Stimulated activated CD8-positive, alpha-beta memory T cell treated with anti-CD3 and anti-CD28 coated beads, Interleukin-12 subunit alpha, Interleukin-12 subunit beta, amount 100 ng/mL, for 4 hours (primary cell): ENCODE measurements around the gene USPL1.
A peak's percentile ranks its signal among the peaks of the same experiment; 100 is the strongest.
"Not testable (repeated sequence)": the region's sequence is repeated elsewhere in the genome, so short reads cannot be mapped to it uniquely, and the experiment has no call there.

Experiments
- DNase-seq: peaks from one replicate; pipeline ENCODE4 v3.0.0-alpha.2; 2020; ENCODE audit warnings: low read depth

The USPL1 gene

DNA sequence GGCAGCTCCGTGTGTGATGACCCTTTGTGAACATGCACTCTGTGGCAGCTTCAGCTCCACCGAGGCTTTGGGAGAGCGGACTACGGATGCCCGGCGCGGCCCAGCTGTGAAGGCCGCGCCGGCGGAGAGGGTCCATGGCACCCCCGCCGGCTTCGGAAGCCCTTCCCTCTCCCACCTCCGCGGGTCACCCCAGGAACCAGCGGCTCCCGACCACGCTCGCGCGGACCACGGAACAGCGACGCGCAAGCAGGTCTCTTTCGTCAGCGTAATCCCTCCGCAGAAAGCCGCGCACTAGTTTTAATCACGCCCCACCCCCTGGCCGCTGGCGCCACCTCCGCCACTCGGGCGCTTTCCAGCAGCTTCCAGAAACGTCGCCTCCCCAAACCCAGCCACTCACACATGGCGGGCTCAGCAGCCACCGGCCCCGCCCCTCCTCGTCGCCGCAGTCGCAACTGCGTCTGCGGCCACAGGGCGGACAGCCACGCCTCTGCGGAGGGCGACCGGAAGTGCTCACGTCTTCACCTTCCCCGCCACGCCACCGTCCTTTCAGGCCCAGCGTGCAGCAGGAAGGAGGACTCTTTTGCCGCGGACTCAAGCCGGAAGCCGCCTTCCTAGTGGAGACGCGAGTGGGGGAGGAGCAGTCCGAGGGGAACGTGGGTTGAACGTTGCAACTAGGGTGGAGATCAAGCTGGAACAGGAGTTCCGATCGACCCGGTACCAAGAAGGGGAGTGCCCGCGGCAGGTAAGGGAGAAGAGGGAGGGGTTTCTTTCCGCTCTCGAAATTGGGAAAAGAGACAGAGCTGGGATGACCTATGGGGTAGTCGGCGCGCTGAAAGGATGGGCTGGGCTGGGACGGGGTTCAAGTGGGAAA is at the start of gene USPL1:
Gene USPL1, plus strand, starts transcription at position 606 of the 871 bp plus-strand sequence. CDS start 3,221 bp downstream, outside the sequence.
- peak; percentile 99 for DNase-seq

DNA sequence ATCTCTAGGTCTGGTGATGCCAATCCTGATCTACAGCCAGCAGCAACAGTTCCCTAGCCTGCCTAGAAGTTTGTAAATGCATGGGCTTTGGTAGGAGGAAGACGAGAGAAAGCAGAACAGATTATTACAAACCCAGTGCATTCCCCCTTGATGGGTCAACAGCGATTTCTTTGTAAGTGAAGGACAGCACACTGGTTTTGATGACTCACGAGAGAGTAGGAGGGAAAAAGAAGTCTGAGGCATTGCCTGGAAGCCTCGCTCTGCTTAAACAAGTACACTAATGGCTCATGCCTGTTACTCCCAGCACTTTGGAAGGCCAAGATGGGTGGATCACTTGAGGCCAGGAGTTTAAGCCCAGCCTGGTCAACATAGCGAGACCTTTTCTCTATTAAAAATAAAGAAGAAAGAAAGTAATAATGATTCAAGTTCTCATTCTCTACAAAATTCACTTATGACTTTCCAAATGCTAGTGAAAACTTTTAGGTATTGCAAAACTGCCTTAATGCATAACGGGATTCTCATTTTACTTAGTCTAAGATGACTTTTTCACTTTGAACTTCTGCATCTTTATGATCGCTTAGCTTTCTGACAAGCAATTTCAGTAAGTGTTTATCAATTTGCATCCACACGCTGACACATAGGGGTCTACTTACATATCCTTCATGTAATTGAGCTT is 47.7 kb upstream of the USPL1 start:
- DNase-seq, result no peak

DNA sequence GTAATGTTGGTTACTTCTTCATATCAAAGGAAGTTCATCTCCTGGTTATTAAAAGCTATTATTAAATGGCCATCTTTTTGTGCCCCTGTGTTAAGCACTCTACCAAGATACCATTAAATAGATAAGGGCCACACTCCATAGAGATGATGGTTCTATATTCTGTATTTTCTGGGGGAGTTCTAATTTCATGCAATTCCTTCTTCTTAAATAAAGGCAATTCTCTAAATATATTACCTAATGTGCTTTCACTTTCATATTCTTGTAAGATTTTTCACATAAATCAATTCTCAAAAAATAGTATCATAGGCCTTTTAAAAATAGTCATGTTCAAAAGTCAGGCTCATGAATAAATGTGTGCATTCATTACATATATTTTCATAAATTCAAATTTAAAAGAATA is 47.0 kb upstream of the USPL1 start:
- no peak for DNase-seq

DNA sequence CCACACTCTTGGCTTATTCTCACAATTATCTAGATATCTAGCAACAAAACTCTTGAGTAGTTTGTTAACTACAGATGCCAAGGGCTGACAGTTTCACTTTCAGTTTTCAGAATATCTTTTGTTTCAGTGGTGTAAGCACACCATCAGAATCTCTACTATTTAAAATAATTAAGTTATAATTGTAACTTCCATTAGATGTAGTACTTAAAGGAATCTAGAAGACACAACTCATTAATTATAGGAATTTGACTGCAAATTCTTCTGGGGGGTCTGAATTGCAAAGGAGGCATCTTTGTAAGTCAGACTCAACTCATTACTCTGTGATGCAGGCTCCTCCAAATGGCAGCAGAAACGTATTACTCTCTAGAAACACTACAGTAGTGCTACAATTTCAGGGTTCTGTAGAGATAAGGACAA is 44.9 kb upstream of the USPL1 start:
- no peak for DNase-seq

DNA sequence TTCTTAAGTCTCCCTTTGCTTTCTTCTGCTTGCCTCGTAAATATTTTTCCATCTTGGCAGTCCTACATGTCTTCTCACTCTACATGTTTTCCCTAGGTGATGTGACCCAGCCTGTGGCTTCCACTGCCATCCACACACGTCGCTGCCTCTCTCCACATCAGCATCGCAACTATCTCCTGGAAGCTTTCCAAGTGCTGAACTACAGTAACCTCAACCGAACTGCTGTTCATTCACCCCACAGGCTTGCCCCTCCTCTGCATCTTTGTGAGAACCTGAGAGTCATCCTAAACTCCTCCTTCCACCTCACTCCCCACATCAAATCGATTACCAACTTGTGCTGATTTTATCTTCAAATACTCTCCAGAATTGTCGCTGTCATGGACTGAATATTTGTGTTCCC is 41.2 kb upstream of the USPL1 start:
- DNase-seq, result no peak

DNA sequence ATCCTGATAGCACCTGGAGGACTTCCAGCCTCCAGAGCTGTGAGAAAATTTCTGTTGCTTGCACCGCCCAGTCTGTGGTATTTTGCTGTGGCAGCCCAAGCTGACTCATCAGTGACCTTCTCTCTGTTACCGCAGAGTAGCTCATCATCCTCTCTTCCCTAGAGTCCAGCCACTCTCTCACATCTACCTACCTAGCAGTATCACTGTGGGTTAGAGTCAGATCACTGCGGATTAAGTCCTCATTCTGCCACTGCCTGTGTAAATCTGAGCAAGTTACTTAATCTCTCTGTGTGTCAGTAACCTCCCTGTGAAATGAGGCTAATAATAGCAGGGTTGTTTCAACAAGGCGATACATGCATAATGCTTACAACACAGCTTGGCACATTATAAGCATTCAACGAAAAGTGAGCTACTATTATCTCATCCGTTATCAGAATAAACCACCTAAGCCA is 40.3 kb upstream of the USPL1 start:
- DNase-seq, result peak; percentile 29

DNA sequence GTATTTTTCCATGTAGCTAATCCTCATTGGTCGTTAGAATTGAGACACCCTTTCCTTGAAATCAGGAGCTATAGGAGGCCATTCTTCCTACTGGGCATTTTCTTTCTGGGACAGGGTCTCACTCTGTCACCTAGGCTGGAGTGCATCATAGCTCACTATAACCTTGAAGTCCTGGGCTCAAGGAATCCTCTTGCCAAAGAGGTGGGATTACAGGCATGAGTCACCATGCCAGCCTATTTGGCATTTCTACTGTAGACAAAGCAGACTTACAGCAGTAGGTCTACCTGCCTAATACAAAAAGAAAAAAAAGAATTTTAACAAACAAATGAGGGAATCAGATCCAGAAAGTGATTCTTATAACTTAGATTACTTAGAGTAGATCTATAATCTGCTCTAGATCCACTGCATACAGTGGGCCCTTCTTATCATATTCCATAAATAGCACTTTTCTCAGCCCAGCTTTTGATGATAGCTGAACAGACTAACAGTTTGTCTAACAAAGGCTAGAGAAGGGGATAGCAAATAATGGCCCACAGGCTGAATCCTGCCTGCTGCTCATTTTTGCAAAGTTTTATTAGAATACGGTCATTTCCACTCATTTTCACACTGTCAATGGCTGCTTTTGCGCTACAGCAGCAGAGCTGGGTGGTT is 36.7 kb upstream of the USPL1 start:
- DNase-seq, result no peak

DNA sequence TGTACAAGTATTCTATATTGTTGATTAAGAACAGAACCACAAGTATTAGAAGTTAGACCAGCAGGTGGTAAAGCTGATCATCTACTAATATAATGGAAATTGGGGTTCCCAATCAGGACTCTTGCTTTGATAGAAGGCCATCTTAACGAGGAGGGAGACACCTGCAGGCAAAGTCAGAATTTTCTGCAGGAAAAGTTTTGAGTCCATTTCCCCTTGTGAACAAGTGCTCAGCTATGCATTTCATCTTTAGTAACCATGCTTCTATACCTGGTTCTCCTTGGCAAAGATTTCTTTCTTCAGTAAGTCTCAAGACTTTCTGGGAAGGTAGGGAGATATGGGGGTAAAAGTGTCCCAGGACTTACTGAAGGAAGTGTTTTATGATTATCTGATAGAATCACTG is 36.1 kb upstream of the USPL1 start:
- no peak for DNase-seq

DNA sequence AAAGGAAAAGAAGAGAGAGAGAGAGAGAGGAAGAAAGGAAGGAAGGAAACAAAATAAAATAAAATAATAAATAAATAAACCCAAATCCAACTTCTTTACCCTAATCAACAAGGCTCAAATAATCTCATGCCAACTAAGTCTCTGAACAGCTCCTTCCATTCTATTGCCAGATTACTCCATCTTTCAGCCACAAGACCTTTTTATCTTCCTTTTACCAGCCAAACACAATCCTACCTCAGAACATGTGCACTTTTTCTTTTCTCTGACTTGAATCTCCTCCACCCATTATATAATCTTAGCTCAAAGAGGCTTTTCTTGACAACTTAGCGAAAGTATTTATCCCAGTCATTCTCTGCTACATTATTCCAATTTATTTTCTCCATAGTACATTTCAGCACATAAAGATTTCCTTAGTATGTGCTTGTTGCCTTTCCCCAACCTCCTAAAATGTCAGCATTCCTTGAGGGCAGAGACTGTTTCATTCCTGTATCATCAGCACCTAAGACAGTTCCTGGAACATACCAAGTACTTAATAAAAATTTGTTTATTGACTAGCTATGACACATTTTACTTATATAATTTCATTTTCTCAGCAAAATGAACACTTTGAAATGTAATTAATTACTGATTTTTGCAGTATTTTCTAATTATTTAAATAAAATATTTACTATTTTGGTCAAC is 33.5 kb upstream of the USPL1 start:
- no peak for DNase-seq

DNA sequence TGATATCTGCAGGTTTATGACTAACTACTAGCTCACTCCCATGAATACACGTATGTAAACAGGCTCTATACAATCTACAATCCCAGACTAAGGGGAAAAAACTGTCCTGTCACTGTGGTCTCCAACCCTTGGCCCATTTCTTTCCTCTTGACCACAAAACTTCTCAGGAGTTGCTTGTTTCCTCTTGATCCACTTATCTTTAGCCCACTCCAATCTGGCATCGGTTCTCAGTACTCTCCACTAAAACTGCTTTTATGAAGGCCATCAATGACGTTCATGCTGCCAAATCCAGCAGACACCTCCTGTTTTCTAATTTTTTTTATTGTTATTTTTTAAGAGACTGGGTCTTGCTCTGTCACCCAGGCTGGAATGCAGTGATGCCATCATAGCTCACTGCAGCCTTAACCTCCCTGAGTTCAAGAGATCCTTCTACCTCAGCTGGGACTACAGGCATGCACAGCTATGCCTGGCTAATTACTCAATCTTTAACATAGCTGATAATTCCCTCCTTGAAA is 31.9 kb upstream of the USPL1 start:
- no peak for DNase-seq

DNA sequence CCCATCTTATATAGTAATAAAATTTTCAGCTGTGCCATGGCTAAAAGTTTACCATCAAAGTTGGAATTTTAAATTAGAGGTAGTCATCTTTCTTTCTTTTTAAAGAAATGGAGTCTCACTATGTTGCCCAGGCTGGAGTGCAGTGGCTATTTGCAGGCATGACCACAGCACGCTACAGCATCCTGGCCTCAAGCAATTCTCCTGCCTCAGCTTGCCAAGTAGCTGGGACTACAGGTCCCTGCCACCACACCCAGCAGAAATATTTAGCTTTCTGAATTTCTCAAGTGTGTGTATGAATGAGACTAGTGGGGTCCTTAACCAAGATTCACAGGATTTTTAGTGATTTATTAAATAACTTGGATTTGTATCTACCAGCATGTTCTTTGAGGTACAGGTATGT is 30.5 kb upstream of the USPL1 start:
- no peak for DNase-seq

DNA sequence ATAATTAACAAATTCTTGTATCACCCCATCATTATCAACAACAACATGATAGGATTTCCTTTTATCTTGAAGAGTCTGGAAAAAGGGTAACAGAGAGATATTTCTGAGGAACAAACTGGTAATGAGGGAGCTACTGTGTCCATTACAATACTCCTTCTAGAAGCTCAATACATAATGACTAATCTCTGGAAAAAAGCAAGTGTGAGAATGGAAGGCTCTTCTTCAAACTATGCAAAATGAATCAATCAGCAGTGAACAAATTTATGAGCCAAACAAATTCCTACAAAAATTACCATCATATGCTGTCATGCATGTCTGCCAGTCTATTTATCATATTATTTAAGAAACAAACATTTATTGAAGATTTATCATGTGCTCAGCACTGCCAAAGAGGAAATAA is 30.0 kb upstream of the USPL1 start:
- DNase-seq, result no peak

DNA sequence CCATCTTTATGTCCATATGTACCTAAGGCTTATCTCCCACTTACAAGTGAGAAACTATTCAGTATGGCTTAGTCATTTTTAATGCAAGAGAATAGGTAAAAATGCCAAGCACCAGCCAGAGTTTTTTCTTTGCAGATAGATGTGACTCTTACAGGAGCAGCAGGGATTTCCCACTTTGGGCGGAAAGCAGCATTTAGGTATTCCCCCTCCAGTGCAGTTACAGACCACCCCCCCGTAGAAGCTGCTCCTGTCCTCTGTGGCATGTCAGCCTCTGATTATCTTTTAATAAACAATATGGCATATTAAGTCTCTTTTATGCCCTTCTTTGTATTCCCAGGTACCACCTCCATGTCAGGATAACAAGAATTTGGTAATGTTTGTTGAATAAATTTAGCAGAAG is 24.7 kb upstream of the USPL1 start:
- DNase-seq, result no peak

DNA sequence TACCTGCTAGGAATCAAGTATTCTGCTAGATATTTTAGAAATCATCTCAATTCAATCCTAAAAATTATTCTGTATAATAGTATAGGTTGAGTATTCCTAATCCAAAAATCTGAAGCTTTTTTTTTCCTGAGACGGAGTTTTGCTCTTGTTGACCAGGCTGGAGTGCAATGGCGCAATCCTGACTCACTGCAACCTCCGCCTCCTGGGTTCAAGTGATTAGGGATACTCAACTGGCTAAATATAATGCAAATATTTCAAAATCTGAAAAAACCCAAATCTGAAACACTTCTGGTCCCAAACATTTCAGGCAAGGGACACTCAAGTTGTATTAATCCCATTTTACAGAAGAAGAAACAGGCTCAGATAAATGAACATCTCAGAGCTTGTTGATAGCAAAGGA is 17.2 kb upstream of the USPL1 start:
- DNase-seq, result no peak

DNA sequence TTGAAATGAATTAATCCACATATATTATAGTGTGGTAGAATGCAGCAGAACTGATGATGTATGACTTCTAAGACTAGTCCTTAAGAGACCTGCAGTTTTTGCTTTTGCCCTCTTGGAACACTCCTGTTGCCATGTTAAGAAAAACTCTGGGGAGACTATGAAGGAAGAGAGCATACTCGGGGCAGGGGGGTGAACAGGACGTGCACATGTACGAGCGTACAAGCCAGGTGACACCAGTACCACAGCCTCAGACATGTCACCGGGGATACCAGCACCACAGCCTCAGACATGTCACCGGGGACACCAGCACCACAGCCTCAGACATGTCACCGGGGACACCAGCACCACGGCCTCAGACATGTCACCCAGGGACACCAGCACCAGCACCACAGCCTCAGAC is 15.9 kb upstream of the USPL1 start:
- DNase-seq, result no peak

DNA sequence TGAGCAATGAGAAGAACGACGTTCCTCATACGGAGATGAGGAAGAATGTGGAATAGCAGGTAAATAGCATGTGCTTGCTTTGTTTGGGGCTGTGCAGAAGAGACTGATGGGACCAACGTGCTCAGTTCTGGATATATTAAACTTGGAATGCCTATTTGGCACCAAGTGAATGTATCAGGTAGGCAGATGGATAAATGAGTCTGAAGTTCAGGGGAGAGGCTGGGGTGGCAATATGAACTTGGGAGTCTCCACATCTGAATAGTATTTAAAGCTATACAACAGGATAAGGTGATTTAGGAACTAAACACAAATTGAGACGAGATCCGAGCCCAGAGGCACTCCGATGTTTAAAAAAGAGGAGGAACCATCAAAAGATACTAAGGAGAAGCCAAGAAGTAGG is 12.7 kb upstream of the USPL1 start:
- no peak for DNase-seq

DNA sequence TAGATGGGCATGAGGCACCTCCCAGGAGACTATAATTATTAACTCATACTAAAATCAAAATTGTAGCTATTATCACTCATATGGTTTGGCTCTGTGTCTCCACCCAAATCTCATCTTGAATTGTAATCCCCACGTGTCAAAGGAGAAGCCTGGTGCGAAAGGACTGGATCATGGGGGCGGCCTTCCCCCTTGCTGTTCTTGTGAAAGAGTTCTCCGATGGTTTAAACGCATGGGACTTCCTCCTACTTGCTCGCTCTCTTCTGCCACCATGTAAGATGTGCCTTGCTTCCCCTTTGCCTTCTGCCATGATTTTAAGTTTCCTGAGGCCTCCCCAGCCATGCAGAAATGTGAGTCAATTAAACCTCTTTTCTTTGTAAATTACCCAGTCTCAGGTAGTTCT is 10.5 kb upstream of the USPL1 start:
- not testable (repeated sequence) for DNase-seq

DNA sequence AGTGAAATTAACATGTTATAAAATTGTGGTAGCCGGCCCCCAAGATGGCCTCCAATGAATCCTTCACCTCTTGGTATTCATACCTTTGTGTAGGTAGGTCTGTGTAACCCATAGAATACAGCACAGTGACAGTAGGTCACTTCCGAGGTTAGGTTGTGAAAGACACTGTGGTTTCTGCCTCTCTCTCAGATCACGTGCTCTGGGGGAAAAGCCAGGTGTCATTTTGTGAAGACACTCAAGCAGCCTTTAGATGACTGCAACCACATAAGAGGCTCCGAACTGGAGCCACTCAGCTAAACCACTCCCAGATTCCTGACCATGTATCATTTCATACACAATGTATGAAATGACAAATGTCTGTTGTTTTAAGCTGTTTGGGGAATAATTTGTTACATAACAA is 9.8 kb upstream of the USPL1 start:
- peak; percentile 33 for DNase-seq

DNA sequence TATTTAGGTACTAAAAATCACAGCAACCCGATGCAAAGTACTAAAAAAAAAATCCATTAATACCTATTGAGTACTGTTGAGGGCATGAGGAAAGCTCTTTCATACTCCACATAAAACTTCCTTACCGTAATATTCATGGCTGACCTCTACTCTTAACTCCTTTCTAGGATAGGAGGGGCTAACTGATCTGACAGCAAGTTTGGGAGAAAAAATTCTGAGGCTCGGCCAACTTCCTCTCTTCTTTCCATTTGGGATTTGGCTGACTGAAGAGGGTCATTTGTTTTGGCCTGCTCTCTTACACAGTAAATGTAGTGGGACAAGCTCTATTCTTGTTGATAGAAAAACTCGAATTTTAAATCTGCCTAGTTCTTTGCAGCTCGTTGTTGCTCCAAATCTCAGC is 9.4 kb upstream of the USPL1 start:
- no peak for DNase-seq

DNA sequence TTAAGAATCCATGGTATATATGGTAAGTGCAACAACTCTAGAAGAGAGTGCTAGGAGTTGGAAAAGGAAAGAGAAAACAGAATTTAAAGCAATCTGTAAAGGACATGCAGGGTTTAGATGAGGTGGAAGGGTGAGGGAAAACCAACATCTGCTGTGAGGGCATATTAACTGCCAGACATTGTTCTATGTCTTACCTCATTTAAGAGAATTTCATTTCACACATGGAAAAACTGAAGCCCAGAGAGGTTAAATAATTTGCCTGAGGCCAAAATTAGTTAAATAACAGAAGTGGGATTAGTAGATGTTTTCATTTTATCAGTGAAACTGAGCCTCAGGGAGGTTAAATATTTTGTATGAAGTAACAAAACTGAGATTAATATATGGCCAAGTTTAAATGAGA is 7.4 kb upstream of the USPL1 start:
- DNase-seq, result no peak

DNA sequence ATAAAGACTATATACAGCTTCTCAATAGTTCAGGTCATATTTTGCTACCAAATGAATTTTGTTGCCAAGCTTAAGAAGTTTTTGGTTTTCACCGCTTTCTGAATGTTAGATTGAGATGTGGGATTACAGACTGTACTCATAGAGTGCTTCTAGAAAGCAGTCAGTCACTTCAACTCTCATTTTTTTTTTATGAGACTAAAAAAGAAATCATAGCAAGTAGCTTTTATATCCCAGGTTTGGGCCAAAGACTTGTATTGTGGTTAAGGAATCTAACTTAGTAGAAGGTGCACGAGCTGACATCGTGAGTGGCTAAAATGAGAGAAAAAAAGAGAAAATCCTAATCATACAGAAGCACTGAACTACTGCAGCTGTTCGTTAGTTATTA is 2.2 kb upstream of the USPL1 start:
- DNase-seq, result no peak

DNA sequence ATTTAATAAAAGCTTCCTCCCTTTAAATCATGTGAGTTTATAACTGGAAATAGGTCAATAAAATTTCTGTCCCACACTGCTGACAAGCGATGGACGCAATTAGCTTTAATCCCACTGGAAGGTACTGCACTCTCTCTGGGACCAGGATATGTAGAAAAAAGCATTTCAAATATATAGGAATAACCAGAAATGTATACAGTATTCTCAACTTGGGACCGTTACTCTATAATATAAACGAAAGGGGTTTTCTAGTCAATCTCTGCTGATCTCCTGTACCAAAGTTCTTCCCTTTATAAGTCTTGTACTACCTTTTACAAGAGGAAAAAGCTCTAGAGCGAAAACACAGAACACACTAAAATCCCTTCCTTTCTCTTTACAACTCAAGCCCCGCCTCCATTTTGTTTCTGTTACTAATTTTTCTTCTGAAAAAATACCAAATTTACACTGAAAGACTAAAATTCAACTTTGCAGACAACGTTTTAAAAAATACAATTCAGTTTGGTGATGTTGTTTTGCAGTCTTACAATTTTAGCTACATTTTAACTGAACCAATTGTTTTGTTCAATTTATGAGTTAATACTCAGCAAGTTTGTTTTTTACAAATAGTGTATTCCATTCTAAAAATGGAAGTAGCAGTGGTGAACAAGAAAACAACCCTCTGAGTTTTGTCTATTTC is 1.7 kb upstream of the USPL1 start:
- no peak for DNase-seq
